ENCODE measurements around the gene RGS17.
A peak's percentile ranks its signal among the peaks of the same experiment; 100 is the strongest.

RGS17 gene

GRCh38 chr6:153083869-153084268 lies 47.2 kb downstream of the RGS17 start:
- no peak for DNase-seq (ENCODE audit: low spot score)

GRCh38 chr6:153081914-153082313 lies 49.2 kb downstream of the RGS17 start:
- DNase-seq (ENCODE audit: low spot score), result no peak

DNA sequence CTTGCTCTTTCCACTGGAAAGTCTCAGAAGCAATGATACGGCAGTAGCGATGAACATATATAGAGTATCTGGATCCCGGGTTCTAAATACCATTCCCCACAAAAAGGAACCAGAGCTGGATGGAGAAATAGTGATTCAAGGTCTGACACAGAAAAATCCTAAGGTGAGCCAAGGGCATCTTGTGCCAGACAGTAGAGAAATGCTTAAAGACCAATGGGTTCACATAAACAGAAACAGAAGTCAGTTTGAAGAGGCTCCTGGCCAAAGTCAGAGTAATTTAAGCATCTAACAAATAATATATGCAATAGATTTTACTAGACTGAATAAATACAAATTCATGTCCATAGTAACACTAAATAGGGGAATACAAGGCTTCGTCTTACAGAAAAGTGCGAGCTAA lies 54.7 kb downstream of the RGS17 start:
- DNase-seq (ENCODE audit: low spot score), result no peak

GRCh38 chr6:153074761-153075160 lies 56.3 kb downstream of the RGS17 start:
- no peak for DNase-seq (ENCODE audit: low spot score)

GRCh38 chr6:153073841-153074240 lies 57.2 kb downstream of the RGS17 start:
- no peak for DNase-seq (ENCODE audit: low spot score)

DNA sequence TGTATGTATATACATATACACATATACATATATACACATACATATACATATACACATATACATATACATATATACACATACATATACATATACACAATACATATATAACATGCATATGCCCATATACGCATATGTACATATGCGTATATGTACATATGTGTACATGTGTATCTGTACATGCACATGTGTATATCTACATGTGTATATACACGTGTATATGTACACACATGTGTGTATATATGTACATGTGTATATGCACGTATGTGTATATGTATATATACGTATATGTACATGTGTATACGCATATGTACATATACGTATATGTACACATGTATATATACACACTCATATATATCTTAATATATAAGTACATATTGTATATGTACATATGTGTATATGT lies 60.3 kb downstream of the RGS17 start:
- DNase-seq (ENCODE audit: low spot score), result no peak

- no peak for DNase-seq (ENCODE audit: low spot score)
These were observed 61.2 kb downstream of the RGS17 start for GRCh38 chr6:153069897-153070296.

GRCh38 chr6:153065222-153065621 lies 65.9 kb downstream of the RGS17 start:
- no peak for DNase-seq (ENCODE audit: low spot score)

DNA sequence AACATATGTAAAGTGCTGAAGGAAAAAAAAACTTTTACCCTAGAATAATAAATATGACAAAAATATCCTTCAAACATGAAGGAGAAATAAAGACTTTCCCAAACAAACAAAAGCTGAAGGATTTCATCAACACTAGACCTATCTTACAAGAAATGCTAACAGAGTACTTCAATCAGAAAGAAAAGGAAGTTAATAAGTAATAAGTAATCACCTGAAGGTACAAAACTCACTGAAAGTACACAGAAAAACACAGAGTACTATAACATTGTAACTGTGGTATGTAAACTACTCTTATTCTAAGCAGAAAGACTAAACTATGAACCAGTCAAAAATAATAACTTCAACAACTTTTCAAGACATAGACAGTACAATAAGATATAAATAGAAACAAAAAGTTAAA lies 67.1 kb downstream of the RGS17 start:
- no peak for DNase-seq (ENCODE audit: low spot score)

GRCh38 chr6:153062516-153062915 lies 68.6 kb downstream of the RGS17 start:
- DNase-seq (ENCODE audit: low spot score), result no peak

GRCh38 chr6:153059757-153060156 lies 71.3 kb downstream of the RGS17 start:
- peak; percentile 2 for DNase-seq (ENCODE audit: low spot score)

DNA sequence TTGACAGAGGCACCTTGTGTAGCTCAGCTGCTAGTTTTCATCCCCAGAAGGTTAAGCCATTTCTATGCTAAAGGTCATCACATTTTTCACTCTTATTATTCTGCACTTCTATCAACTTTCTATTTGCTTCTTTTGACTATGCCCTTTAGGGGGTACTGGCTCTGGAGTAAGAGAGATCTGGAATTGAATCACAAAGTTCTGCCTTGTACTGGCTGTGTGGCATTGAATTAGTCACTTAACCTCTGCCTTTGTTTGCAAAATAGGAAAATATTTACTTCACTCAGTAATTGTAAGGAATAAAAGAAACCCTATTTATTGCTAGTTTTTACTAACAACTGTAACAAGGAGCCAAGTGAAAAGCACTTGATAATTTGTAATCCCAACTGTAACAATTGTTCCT lies 71.8 kb downstream of the RGS17 start:
- no peak for DNase-seq (ENCODE audit: low spot score)

GRCh38 chr6:153058909-153059308 lies 72.2 kb downstream of the RGS17 start:
- DNase-seq (ENCODE audit: low spot score), result no peak

DNA sequence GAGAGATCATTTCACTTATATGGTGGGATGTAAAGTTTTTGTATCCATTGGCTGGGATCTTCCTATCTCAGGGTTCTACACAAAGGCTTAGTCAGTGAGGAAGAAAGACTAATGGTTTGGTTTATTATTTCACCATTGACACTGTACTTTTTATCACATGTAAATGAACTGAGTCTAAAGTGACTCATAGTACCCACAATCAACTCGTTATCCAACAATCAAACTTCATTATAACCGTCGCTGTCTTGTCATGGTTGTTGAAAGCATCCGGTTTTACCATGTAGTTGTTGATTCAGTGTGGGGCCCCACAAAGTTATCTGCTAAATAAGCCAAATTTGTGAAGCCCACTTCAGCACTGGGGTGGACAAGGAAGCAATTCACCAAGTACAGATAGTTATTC lies 72.8 kb downstream of the RGS17 start:
- DNase-seq (ENCODE audit: low spot score), result no peak

DNA sequence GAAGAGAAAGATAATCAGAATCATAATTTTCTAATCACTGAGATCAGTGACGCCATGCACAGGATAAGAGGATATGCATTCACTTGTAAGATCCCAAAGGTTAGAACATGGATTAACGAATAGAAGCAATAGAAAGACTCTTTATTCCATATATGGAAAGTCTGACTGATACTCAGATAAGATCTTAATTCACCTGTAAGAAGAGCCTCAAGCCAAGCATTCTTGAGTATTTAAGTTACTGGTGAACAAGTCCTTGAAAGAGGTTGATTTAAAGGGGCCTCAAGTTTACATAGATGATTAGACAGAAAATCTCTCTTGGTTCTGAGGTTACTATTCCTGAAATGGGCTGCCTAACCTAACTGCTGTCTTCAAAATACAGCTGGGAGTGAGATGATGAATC lies 74.8 kb downstream of the RGS17 start:
- DNase-seq (ENCODE audit: low spot score), result no peak

GRCh38 chr6:153051801-153052200 lies 79.3 kb downstream of the RGS17 start:
- DNase-seq (ENCODE audit: low spot score), result no peak

DNA sequence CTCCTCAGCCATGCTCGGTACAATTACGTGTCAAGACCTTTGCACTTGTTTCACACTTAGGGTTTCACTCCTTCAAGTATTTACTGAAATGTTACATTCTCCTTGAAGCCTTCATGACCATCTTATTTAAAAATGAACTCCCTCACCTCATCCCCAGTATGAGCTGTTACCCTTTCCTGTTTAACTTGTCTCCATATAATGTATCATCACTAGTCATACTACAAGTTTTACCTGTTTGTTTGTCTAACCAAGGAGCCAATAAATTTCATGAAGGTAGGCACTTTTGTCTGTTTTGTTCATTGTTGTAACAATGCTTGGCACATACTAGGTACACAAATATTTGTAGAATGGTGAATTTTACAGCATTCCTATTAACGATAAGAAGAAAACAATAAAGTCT lies 82.5 kb downstream of the RGS17 start:
- no peak for DNase-seq (ENCODE audit: low spot score)

- no peak for DNase-seq (ENCODE audit: low spot score)
These were observed 83.7 kb downstream of the RGS17 start for GRCh38 chr6:153047386-153047785.

DNA sequence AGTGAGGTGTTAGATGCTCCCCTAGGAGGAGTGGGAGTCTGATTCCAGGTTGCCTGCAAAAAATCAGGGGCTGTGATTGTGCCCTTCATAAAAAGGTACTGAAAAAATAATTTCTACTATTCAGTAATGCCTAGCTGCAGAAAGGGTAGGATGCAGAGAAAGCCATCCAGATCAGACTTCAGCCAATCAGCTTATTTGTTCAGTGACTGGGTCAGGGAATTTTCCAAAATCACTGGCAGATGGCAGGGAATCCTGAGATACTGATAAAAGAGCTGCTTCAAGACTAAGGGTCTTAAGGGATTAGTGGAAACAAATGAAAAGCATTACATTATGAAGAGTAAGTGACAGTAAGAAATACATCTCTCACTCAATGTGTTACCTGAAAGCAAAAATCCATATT lies 85.8 kb downstream of the RGS17 start:
- DNase-seq (ENCODE audit: low spot score), result no peak

- DNase-seq (ENCODE audit: low spot score), result no peak
These were observed 86.8 kb downstream of the RGS17 start for GRCh38 chr6:153044295-153044694.

DNA sequence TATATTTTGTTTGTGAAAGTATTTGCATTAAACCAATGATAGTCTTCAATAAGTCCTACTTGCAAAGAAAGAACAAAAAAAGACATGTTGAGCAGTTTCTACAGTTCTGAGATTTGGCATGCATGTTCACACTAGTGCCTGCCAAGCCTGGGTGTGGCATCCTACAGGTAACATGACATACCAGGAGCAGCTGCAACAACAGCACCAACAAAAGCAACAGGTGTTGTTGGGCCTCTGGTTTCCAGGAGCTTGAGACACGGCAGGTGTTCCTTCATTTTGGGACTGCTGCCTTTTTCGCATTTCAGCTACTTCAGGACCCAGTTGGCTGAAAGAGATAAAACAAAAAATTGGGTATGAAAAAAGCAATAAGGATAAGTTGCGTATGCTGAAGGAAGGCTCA lies 87.4 kb downstream of the RGS17 start:
- DNase-seq (ENCODE audit: low spot score), result no peak

DNA sequence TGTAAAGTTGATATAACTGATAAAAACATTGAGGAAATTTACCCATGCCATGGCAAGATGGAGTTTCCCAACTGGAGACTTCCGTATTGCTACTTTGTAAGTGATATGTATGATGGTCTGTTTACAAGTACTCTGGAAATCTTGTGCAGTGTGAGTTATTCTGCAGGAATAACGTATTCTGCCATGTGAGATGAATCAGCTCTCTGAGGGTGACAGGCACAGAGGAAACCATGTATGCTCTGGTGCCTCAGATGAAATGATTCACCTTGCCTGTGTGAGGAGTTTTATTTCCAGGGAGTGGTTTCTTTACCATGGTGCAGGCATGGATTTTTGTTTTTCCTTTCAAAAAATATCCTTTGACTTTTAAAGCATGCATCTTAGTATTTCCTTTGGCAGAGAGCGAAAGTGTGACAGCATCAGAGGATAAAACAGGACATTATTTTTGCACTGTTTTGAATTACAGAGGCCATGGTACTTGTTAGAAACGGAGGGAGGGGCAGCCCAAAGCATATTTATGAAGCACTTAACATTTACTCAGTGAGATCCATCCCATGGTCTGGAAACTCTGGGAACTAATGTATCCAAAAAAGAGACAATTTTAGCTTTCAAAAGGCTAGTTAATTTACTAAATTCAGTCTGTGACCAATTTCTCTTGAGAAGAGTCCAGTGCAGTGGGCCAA lies 92.6 kb downstream of the RGS17 start:
- no peak for DNase-seq (ENCODE audit: low spot score)

DNA sequence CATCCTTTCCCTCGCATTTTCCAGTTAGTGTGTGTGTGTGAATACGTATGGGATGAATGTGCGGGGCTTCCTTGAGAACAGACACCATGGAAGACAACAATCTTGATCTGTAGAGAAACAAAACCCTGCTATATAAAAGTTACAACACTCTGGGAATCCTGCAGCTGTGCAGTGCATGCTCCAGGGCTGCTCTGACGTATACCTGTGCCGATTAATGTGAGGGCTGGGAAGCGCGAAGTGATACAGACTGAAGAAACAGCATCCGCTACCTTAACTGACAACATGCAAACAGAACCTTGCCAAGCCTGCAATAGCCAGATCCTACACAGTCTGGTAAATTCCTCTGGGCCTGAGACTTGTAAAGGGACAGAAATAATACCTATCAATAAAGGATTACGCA lies 96.9 kb downstream of the RGS17 start:
- DNase-seq (ENCODE audit: low spot score), result no peak

- DNase-seq (ENCODE audit: low spot score), result peak; percentile 29
These were observed 98.7 kb downstream of the RGS17 start for GRCh38 chr6:153032255-153032882.
